NCI-H187 treated with DMSO at 0.1 percent for 48 hours (cell line): ENCODE data around the gene MYOD1.

ENCODE experiments used
- DNase-seq: peaks from one replicate; lab custom pipeline; 2025; lab: John Stamatoyannopoulos, UW

Gene MYOD1

GRCh38 chr11:17719028-17719937 is at the start of gene MYOD1:
Gene MYOD1 (plus strand): TSS chr11:17719571. CDS start chr11:17719783, 212 bp downstream.
- DNase-seq = no peak

DNA sequence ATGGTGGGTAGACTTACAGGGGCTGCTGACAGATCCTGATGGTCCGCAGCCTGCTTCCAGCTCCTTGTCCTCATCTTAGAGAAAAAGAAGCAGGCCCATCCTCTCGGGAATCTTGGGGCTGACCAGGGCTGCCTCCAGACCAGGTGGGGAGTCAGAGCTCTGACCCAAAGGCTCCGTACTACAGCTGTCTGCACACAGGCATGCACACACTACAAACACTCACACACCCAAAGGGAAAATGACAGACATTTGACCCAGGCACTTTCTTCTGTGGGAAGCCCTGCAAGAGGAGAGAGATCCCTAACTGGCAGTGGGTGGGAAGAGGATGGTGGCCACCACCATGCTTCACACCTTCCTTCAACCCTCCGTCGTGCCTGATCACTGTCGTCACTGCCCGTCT is 46.9 kb upstream of the MYOD1 start:
- DNase-seq = no peak

- DNase-seq = no peak
These were observed 45.4 kb upstream of the MYOD1 start for GRCh38 chr11:17673951-17674350.

DNA sequence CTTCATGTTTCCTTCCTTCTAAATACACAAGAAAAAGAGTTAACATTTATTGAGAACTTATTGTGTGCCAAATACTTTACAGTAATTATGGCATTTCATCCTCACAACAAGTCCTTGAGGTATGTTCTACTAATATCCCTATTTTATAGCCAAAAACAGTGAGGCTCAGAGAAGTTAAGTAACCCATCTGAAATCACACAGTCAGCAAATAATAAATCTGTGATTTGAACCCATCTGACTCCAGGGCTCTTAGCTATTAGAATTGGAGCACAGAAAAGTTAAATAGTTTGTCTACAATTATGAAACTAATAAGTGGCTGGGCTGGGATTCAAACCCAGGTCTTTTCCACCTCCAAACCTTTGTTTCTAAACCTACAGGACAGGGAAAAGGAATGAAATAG is 36.5 kb upstream of the MYOD1 start:
- DNase-seq = no peak

- DNase-seq = no peak
These were observed 35.8 kb upstream of the MYOD1 start for GRCh38 chr11:17683377-17684161.

DNA sequence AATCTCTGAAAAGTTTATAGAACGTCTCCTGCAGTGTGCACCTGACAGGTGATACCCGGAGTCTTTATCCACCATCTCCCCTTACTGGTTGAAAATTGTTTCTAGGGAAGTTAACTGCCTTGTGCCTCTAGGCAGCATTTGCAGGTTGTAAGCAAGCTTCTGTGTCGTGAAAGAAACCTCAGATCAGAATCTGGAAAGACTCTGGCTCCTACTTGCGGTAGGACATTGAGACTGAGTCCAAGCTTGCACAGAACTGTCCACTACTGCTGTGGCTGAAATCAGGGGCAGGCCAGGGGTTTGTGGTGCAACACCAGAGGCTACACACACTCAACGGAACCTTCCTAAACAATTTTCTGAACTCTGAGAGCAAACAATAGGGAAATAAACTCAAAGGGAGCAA is 34.8 kb upstream of the MYOD1 start:
- DNase-seq = no peak

DNA sequence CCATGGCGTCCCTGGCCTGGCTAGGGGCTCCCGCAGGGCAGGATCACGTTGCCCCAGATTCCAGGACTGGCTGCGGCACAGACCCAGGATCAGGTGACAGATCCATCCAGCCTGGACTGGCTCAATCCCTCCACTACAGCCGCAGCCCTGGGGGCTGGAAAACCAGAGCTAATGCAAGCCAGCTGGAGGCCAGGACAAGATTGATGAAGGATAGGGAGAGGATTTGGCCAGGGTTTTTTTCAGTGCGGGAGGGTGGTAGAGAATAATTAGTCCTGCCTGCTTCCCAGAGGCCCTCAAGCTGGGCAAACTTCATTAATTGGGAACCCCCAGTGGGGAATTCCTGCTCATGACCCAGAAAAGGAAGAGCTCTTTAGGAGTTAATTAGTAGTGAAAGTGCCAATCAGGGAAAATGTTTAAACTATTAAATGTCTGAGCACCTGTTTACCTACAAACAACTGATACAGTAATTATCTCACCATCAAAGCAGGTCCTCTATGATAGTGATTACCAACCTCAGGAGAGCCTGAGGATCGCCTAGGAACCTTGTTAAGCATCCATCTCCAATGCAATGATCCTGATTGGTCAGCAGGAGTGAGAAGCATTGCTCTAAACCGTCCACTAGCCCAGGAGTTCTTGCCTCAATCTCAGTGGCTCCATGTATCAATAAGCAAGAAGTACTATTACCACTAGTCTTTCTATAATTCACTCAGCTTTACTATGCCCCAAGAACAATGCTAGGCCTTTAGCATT is 33.0 kb upstream of the MYOD1 start:
- DNase-seq = no peak

DNA sequence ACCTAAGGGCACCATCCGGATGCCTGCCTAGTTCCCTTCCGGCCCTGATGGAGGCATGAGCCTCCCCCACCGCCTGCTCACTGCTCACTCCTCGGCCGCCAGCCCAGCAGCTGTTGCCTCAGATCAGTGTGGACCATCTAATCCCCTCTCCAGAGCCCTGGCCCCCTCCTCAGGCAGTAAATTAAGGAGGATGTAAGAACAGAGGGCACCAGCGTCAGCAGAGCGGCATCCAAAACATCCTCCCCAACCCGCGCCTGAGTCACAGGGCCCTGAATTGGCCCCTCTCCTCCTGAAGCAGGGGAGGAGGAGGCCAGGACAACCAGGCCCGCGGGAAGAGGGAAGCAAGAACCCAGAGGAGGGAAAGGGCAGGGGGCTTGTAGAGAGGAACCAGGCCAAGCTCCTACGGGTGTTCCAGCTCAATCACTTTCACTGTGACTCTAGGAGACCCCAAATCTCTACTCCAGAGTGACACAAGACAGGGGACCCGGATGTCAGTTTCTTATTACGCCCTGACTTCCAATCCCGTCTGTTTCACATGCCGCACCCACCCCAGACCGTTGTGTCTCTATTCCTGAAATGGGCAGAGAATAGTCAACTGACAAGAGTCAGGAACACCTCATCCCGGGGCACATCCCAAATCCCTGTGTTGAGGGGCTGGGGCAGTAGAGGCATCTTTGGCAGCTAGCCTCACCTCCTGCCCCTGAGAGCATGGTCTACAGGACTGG is 31.3 kb upstream of the MYOD1 start:
- no peak for DNase-seq

GRCh38 chr11:17691550-17691949 is 27.8 kb upstream of the MYOD1 start:
- DNase-seq = no peak

DNA sequence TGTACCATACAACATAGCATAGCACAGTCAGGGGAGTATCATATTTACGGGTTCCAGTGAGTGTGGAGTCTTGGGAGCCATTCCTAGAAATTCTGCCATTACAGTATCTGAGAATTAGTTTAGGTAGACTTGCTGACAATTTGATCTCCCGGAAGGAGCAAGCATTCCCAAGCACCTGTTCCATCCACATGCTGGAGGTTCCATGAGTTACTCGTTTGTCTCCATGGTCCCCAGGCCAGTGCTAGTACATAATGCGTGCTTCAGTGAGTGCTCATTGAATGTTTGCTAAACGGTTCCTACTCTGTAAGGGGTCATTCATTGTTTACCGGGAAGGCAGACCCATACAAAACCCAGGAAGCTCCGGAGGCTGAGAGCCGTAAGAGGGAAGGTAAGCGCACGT is 27.4 kb upstream of the MYOD1 start:
- DNase-seq = no peak

GRCh38 chr11:17692931-17693330 is 26.4 kb upstream of the MYOD1 start:
- no peak for DNase-seq

- DNase-seq = no peak
These were observed 25.8 kb upstream of the MYOD1 start for GRCh38 chr11:17693531-17693930.

GRCh38 chr11:17694494-17695110 is 24.8 kb upstream of the MYOD1 start:
- no peak for DNase-seq

DNA sequence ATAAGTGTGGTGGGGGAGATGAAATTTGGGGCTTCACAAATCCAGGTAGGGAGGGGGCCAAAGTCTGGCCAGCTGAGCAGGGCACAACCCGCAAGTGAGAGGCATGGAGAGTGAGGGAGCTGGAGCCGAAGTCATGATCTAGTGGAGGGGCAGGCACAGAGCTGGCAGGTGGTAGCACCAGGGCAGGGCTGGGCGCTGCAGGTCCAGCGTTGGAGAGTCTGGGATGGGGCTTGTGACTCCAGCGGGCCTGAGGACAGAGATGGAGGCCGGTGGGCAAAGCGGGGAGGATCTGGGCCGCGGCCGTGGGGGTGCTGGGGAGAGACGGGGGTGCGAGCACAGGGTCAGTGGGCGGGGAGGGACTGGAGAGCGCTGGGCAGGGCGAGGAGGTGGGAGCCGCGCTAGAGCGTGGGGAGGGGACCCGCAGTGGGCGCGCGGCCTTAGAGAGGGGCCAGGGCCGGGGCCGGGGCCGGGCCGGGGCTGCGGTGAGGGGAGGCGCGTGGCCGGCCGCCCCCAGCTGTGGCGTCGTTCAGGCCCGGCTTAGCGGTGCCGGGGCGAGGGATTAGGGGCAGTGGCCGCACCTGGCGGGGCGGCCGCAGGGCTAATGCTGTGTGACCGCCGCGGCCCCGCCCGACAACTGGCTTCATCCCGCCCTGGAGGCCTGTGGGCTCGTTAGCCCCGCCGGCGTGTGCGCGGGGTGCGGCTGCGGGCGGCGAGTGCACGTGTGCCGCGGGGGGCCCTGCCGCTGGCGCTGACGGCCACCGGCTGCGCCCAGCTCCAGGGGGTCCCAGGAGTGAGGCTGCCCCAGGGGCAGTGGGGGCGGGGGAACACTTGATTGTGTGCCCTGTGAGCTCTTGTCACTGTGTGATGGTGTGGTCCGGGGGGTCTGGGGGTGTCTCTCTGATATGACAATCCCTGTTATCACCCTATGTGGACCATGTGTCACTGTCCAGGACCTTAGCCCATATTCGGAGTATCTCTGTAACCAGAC is 23.6 kb upstream of the MYOD1 start:
- DNase-seq = no peak

DNA sequence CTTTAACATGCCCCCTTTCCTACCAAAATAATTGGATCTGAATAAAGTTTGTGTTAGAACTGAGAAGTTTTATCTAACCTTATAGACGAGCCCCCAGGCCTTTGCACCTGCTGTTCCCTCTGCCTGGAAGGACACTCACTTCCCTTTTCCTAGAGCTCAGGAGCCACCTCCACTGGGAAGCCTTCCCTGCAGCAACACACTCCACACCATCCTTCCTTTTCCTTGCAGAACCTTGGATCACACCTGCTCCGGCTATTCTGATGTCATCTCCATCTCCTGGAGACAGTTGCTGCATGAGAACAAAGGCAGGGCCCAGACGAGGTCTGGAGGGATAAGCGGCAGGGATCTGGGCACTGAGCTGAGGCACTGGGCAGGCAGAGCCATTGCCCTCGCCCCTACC is 22.6 kb upstream of the MYOD1 start:
- no peak for DNase-seq

DNA sequence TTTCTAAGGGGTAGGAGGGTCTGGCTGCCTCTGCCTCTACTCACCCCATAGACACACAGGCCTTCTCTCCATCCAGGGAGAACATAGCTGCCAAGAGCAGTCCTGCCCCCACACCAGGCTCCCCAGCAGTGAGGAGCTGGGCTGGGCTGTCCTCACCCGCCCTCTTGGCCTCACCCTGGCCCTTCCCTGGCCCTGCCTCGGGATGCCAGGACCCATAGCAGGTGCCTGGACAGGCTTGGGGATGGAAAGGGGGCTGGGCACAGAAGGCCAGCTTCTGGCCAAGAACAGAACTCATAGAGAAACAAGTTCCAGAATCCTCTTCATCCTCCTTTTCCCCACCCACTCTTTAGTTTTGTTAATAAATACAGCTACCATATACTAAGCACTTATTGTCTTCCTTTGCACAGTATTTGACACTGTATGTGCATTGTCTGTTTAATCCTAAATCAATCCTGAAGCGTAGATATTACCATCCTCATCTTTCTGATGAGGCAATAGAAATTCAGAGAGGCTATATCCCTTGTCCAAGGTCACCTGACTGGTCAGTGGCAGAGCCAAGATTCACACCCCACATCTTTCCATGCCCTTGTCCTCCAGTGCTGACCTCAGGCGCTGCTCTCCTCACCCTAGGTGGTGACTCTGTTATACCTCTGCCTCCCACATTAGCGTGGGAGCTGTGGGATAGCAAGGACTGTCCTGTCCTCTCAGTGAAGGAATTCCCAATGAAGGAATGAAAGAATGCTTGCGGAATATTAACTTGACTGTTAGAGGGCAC is 22.0 kb upstream of the MYOD1 start:
- DNase-seq = no peak

- no peak for DNase-seq
These were observed 19.9 kb upstream of the MYOD1 start for GRCh38 chr11:17699147-17700114.

GRCh38 chr11:17700991-17701390 is 18.4 kb upstream of the MYOD1 start:
- no peak for DNase-seq
